GM12872 (cell line): ENCODE results near the gene MUC22.

Source experiments
- TF ChIP-seq, protein P1 (sequence below): IDR thresholded peaks from 3 replicates; pipeline ENCODE4 v1.5.1; 2011; ENCODE audit warnings: low read depth, mild to moderate bottlenecking, low read length, moderate library complexity; ENCODE audit not compliant: insufficient read depth

MUC22 gene

GRCh38 chr6:31037682-31038081, 27.4 kb downstream of the MUC22 start:
- TF ChIP-seq, protein P1, sequence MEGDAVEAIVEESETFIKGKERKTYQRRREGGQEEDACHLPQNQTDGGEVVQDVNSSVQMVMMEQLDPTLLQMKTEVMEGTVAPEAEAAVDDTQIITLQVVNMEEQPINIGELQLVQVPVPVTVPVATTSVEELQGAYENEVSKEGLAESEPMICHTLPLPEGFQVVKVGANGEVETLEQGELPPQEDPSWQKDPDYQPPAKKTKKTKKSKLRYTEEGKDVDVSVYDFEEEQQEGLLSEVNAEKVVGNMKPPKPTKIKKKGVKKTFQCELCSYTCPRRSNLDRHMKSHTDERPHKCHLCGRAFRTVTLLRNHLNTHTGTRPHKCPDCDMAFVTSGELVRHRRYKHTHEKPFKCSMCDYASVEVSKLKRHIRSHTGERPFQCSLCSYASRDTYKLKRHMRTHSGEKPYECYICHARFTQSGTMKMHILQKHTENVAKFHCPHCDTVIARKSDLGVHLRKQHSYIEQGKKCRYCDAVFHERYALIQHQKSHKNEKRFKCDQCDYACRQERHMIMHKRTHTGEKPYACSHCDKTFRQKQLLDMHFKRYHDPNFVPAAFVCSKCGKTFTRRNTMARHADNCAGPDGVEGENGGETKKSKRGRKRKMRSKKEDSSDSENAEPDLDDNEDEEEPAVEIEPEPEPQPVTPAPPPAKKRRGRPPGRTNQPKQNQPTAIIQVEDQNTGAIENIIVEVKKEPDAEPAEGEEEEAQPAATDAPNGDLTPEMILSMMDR, result no peak

DNA sequence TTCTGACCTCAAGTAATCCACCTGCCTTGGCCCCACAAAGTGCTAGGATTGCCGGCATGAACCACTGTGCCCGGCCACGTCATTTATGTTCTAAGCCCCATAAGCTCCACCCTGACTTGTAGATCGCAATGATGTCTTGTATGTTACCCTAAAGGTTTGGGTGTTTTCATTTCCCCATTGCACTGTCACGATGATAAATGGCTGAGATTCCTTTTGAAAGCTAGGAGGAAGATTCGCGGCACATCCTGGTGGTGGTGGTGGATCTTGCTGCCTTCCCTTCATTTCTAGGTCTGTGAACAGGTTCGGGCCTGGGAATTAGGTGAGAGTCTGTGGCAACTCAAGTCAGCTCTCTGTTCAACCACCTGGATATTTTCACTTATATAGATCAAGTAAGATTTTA, 28.3 kb downstream of the MUC22 start:
- TF ChIP-seq, protein P1, result no peak

GRCh38 chr6:31040801-31041200, 30.5 kb downstream of the MUC22 start:
- TF ChIP-seq, protein P1, result no peak

DNA sequence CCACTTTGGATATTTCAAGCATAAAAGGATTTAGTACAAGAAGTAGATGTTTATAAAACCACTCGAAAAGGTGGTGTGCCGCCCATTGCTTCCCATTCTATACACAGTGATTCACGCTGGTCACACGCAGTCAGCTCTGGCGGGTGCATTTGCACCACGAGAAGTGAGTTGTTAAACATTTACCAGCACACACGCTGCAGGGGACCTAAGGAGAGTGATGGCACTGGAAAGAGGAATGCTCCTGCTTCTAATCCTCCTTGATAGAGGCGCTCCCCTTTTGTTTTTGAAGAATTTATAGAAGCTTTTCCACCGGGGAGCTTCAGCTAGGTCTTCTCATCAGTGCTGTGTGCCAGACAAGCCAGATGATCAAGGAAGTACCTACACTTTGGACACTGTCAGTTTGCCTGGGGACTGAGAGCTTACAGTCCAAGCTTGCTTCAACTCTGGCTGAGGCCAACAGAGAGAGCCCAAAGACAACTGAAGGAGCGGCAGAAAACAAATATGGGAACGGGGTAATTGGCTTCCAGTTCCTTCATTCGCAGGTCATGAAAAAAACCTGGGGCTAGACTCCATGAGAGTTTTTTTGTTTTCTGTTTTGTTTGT, 31.2 kb downstream of the MUC22 start:
- TF ChIP-seq, protein P1, result no peak

- TF ChIP-seq, protein P1, result peak; percentile 79
These were observed 32.5 kb downstream of the MUC22 start for GRCh38 chr6:31042806-31043205.

DNA sequence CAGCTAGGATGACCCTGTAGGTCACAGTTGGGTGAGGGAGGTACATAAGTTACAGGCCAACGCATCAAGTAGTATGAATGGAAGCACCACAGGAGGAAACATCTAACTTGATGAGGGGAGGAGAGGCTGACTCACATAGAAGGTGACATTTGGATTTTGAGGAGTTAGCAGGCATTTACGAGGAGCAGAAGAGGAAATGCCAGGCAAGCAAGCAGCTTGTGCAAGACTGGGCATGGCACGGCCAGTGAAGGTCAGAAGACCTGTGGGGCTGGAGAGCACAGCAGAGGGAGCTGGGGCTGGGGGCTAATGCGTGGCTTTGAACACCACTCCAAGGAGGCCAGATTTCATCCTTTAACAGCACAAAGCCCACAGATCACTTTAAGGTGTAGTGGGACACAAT, 37.8 kb downstream of the MUC22 start:
- TF ChIP-seq, protein P1, result no peak

DNA sequence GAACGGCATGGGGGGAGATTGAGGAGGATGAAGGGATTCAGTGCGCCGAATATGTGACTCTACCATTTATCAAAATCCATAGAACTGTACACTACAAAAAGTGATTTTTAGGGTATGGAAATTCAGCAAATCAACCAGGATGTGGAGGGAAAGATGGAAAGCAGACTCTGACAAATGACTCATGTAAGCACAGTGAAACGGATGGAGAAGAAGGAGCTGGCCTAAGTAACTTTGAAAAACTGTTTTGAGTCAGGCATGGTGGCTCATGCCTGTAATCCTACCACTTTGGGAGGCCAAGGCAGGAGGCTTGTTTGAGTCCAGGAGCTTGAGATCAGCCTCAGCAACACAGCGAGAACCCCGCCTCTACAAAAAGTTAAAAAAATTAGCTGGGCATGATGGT, 39.2 kb downstream of the MUC22 start:
- TF ChIP-seq, protein P1, result no peak
